IMR-90 (cell line): ENCODE data around the gene DNAJC25. TPM values are rescaled to one million over a fixed set of nuclear protein-coding genes. Genes with fewer than 3 reads are reported as not detected.

Source experiments
- ATAC-seq: fragments of 200-7000 bp; cut with Tn5 transposase; 2 replicates; pipeline ENCODE4 v1.9.1; 2020; ENCODE audit warnings: low read depth, mild to moderate bottlenecking, moderate library complexity
- BruUV-seq: library from RNA; stranded (reverse); fragments of 400-500 nt; replicated peaks from 2 replicates; lab custom pipeline; 2021; lab: Mats Ljungman, UMichigan
- CTCF ChIA-PET: fragments of 300-600 bp; formaldehyde crosslinking; extraction: SDS; loops from one replicate; lab custom pipeline; 2021; ENCODE audit warnings: antibody characterized with exemption; lab: Yijun Ruan, JAX
- POLR2A ChIA-PET: fragments of 300-600 bp; sonication (Branson Sonifier 250); formaldehyde crosslinking; loops from one replicate; lab custom pipeline; 2022; ENCODE audit warnings: antibody characterized with exemption; ENCODE audit not compliant: unreplicated experiment; lab: Charles Lee
- DNase-seq: peaks from one replicate; pipeline ENCODE4 v3.0.0; 2013
- H2AFZ ChIP-seq: replicated peaks from 2 replicates; pipeline ENCODE3; 2013; ENCODE audit warnings: low read length, mild to moderate bottlenecking; ENCODE audit not compliant: poor library complexity
- H2AK5ac ChIP-seq: 2 replicates; pipeline ENCODE4 v1.6.1; 2013; ENCODE audit warnings: low read depth, low read length, inconsistent platforms
- H2AK9ac ChIP-seq: replicated peaks from 2 replicates; pipeline ENCODE3; 2013; ENCODE audit warnings: mild to moderate bottlenecking, low read depth, low read length, moderate library complexity; ENCODE audit not compliant: poor library complexity
- H2BK120ac ChIP-seq: 2 replicates; pipeline ENCODE4 v1.6.1; 2013; ENCODE audit warnings: low read depth, low read length, inconsistent platforms
- H2BK15ac ChIP-seq: 3 replicates; pipeline ENCODE4 v1.6.1; 2013; ENCODE audit warnings: low read depth, low read length, inconsistent platforms
- H2BK20ac ChIP-seq: 2 replicates; pipeline ENCODE4 v1.6.1; 2013; ENCODE audit warnings: low read depth, mild to moderate bottlenecking, inconsistent platforms, low read length, moderate library complexity
- H2BK5ac ChIP-seq: 2 replicates; pipeline ENCODE4 v1.6.1; 2013; ENCODE audit warnings: mild to moderate bottlenecking, low read depth, low read length, inconsistent platforms; ENCODE audit not compliant: poor library complexity, severe bottlenecking
- H3K14ac ChIP-seq: replicated peaks from 2 replicates; pipeline ENCODE4 v1.6.1; 2013; ENCODE audit warnings: low read depth, low read length, inconsistent platforms
- H3K18ac ChIP-seq: 2 replicates; pipeline ENCODE4 v1.6.1; 2013; ENCODE audit warnings: low read depth, low read length, control low read depth
- H3K23ac ChIP-seq: 2 replicates; pipeline ENCODE4 v1.6.1; 2013; ENCODE audit warnings: low read depth, low read length, inconsistent platforms
- H3K27ac ChIP-seq: 2 replicates; pipeline ENCODE4 v1.5.1; 2013; ENCODE audit warnings: mild to moderate bottlenecking, control low read depth, low read length; ENCODE audit not compliant: insufficient read depth
- H3K27me3 ChIP-seq: 2 replicates; pipeline ENCODE4 v1.6.1; 2013; ENCODE audit warnings: low read length; ENCODE audit not compliant: control insufficient read depth, insufficient read depth
- H3K36me3 ChIP-seq: 2 replicates; pipeline ENCODE4 v1.6.1; 2013; ENCODE audit warnings: low read length, mixed read lengths; ENCODE audit not compliant: control insufficient read depth, insufficient read depth
- H3K4ac ChIP-seq: 2 replicates; pipeline ENCODE4 v1.6.1; 2013; ENCODE audit warnings: low read depth, low read length, inconsistent platforms
- H3K4me1 ChIP-seq: 2 replicates; pipeline ENCODE4 v1.6.1; 2013; ENCODE audit warnings: low read length, mixed read lengths; ENCODE audit not compliant: control insufficient read depth, insufficient read depth
- H3K4me2 ChIP-seq: 2 replicates; pipeline ENCODE4 v1.6.1; 2013; ENCODE audit warnings: low read depth, mild to moderate bottlenecking, control low read depth, low read length, moderate library complexity
- H3K4me3 ChIP-seq: 2 replicates; pipeline ENCODE4 v1.5.1; 2013; ENCODE audit warnings: low read depth, mild to moderate bottlenecking, control low read depth, low read length, moderate library complexity; ENCODE audit not compliant: insufficient read depth
- H3K56ac ChIP-seq: 2 replicates; pipeline ENCODE4 v1.6.1; 2013; ENCODE audit warnings: low read length, inconsistent platforms; ENCODE audit not compliant: insufficient read depth; ENCODE audit errors: extremely low read depth
- H3K79me1 ChIP-seq, 2 experiments: 2 replicates each; pipeline ENCODE4 v1.6.1; 2013; ENCODE audit warnings: low read length in 2 of 2, inconsistent platforms in 1 of 2, low read depth in 1 of 2
- H3K9ac ChIP-seq: 2 replicates; pipeline ENCODE4 v1.6.1; 2013; ENCODE audit warnings: low read depth, low read length, control low read depth
- H3K9me1 ChIP-seq: 2 replicates; pipeline ENCODE4 v1.6.1; 2013; ENCODE audit warnings: low read length, inconsistent platforms; ENCODE audit not compliant: insufficient read depth
- H3K9me3 ChIP-seq: 2 replicates; pipeline ENCODE4 v1.6.1; 2013; ENCODE audit warnings: low read length; ENCODE audit not compliant: control insufficient read depth, insufficient read depth
- H4K20me1 ChIP-seq: 2 replicates; pipeline ENCODE4 v1.6.1; 2013; ENCODE audit warnings: low read length, inconsistent platforms; ENCODE audit not compliant: insufficient read depth
- H4K5ac ChIP-seq: 2 replicates; pipeline ENCODE4 v1.6.1; 2013; ENCODE audit warnings: mild to moderate bottlenecking, low read depth, low read length, control low read depth
- H4K8ac ChIP-seq, 2 experiments: 2 replicates each; pipeline ENCODE4 v1.6.1; 2013; ENCODE audit warnings: low read depth in 2 of 2, low read length in 2 of 2, control low read depth in 1 of 2, inconsistent platforms in 1 of 2
- H4K91ac ChIP-seq: 2 replicates; pipeline ENCODE4 v1.6.1; 2013; ENCODE audit warnings: low read depth, low read length, inconsistent platforms; ENCODE audit not compliant: insufficient read depth
- BHLHE40 ChIP-seq: fragments of 150-350 bp; IDR thresholded peaks from 2 replicates; pipeline ENCODE4 v1.6.1; 2016; ENCODE audit warnings: mild to moderate bottlenecking, low read depth, low read length
- CEBPB ChIP-seq: IDR thresholded peaks from 2 replicates; pipeline ENCODE4 v1.6.1; 2012; ENCODE audit warnings: low read depth, low read length, improper control_type of control experiment
- CHD1 ChIP-seq: IDR thresholded peaks from 2 replicates; pipeline ENCODE4 v1.6.1; 2012; ENCODE audit warnings: low read depth, low read length, improper control_type of control experiment
- FOS ChIP-seq: fragments of 150-350 bp; IDR thresholded peaks from 2 replicates; pipeline ENCODE4 v1.6.1; 2016; ENCODE audit warnings: low read depth, low read length
- MAFK ChIP-seq: IDR thresholded peaks from 2 replicates; pipeline ENCODE4 v1.6.1; 2012; ENCODE audit warnings: low read depth, low read length, improper control_type of control experiment
- MAZ ChIP-seq: IDR thresholded peaks from 2 replicates; pipeline ENCODE4 v1.6.1; 2012; ENCODE audit warnings: low read depth, mild to moderate bottlenecking, low read length, improper control_type of control experiment, moderate library complexity, borderline replicate concordance
- MXI1 ChIP-seq: IDR thresholded peaks from 2 replicates; pipeline ENCODE4 v1.6.1; 2012; ENCODE audit warnings: low read depth, mild to moderate bottlenecking, low read length, moderate library complexity, borderline replicate concordance
- POLR2A ChIP-seq: IDR thresholded peaks from 2 replicates; pipeline ENCODE4 v1.6.1; 2012; ENCODE audit warnings: mild to moderate bottlenecking, low read depth, low read length
- RAD21 ChIP-seq: IDR thresholded peaks from 2 replicates; pipeline ENCODE4 v1.6.1; 2012; ENCODE audit warnings: low read length, improper control_type of control experiment
- RCOR1 ChIP-seq: IDR thresholded peaks from 2 replicates; pipeline ENCODE4 v1.6.1; 2012; ENCODE audit warnings: mild to moderate bottlenecking, low read length, improper control_type of control experiment; ENCODE audit not compliant: insufficient replicate concordance
- RFX5 ChIP-seq: IDR thresholded peaks from 2 replicates; pipeline ENCODE4 v1.8.0; 2012; ENCODE audit warnings: low read depth, mild to moderate bottlenecking, low read length, moderate library complexity
- SMC3 ChIP-seq: fragments of 150-350 bp; IDR thresholded peaks from 2 replicates; pipeline ENCODE4 v1.6.1; 2016; ENCODE audit warnings: low read depth, mild to moderate bottlenecking, antibody characterized with exemption, low read length, moderate library complexity
- WGBS, 2 experiments: methylation state at CpG; one replicate each; pipeline versions ENCODE4 v1.1.5 to v1.1.7; 2013; ENCODE audit warnings: missing lambda C conversion rate in 2 of 2; ENCODE audit not compliant: insufficient read length in 1 of 2; ENCODE audit errors: extremely low coverage in 2 of 2; 5-methylcytosine and 5-hydroxymethylcytosine counted together
- dilution Hi-C: fragments of 300-500 bp; cut with HindIII; formaldehyde crosslinking; loops from one replicate; pipeline ENCODE4 v1.14.3; 2018; ENCODE audit warnings: low sequenced_read_pairs; ENCODE audit not compliant: unreplicated experiment
- in situ Hi-C: fragments of 300-500 bp; cut with MboI; formaldehyde crosslinking; loops from 3 replicates; pipeline ENCODE4 v1.14.3; 2019; ENCODE audit warnings: low sequenced_read_pairs, inconsistent platforms, mixed read lengths
- intact Hi-C: fragments of 100-400 bp; cut with micrococcal nuclease; formaldehyde crosslinking; loops from 2 replicates; pipeline ENCODE4 v1.10.0; 2022
- polyA plus RNA-seq, 3 experiments: library from polyadenylated mRNA; depleted of rRNA; stranded (reverse); fragments of >200 nt; gene quantifications; 2 replicates each; pipeline ENCODE4 v1.2.3, GENCODE V29; 2012; ENCODE audit warnings: low replicate concordance in 1 of 3
- total RNA-seq: library from RNA; depleted of rRNA; stranded (reverse); fragments of >200 nt; gene quantifications from 2 replicates; pipeline ENCODE4 v1.2.3, GENCODE V29; 2012
- TF ChIP-seq, protein P1 (sequence below): fragments of 150-350 bp; IDR thresholded peaks from 2 replicates; pipeline ENCODE4 v1.6.1; 2016; ENCODE audit warnings: low read depth, mild to moderate bottlenecking, low read length, moderate library complexity, borderline replicate concordance
- TF ChIP-seq, protein P2 (sequence below): conservative IDR thresholded peaks from 2 replicates; pipeline ENCODE4 v1.5.1; 2012; ENCODE audit warnings: mild to moderate bottlenecking, low read depth, low read length, improper control_type of control experiment
- TF ChIP-seq, protein P3 (sequence below): fragments of 150-350 bp; IDR thresholded peaks from 2 replicates; pipeline ENCODE4 v1.6.1; 2017; ENCODE audit warnings: mild to moderate bottlenecking, antibody characterized with exemption, low read length, low read depth

DNAJC25 gene
- total and polyA plus RNA-seq, 2 of the 4 experiments (the other 2 are of a cell fraction), result 3.2 to 6.6 TPM

DNA sequence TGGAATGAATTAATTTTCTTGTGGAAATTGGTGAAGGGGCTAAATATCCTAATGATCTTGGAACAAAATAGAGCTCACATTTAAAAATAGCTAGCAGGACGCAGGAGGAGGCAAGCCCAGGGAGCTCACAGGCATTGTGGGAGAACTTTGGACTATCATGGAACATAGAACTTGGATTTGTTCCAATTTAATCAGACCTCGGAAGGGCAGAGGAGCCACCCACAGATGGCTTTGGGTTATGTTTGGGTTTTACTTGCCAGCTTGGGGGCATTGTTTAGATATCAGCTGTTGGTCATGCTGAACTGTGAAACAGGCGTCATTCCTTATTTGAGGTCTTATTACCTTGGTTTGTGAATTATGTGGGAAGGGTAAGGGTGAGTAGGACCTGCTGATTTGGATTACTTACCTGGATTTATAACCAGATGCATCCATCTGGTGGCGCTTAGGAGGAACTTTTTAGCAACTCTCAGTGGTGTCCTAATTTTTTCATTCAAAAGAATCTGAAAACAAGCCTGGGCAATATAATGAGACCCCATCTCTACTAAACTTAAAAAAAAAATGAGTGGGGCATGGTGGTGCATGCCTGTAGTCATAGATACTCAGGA, 17.6 kb upstream of the DNAJC25 start:
- ATAC-seq (no peak), DNase-seq (no peak)
- ChIA-PET POLR2A (no interaction called here), CTCF (interaction anchor here (0.5 to 0.6 kb wide), 2 partner anchors 8 to 17 kb away, joined by 3 to 4 read pairs; partner anchors contain the start of gene DNAJC25)
- BruUV-seq, result no TSS peak
- Histone ChIP-seq H4K91ac (no peak overlapping the region), H3K23ac (no peak overlapping the region), H3K4me1 (no peaks in the 10 kb centered on the region), H2BK5ac (no peak overlapping the region), H3K4ac (no peak overlapping the region), H2BK20ac (no peak overlapping the region), H3K9me1 (no peaks in the 10 kb centered on the region), H4K5ac (no peak overlapping the region), H3K27me3 (peaks cover 33% of the 10 kb centered on the region), H3K9me3 (no peaks in the 10 kb centered on the region), H2AK9ac (no peak overlapping the region), H3K14ac (no peak overlapping the region), H4K20me1 (no peaks in the 10 kb centered on the region), H2AFZ (no peak overlapping the region), H3K18ac (no peak overlapping the region), H4K8ac (no peak overlapping the region), H3K56ac (no peak overlapping the region), H3K27ac (no peak overlapping the region), H2BK120ac (no peak overlapping the region), H3K9ac (no peak overlapping the region), H3K36me3 (no peaks in the 10 kb centered on the region), H2AK5ac (no peak overlapping the region), H3K79me1 (no peaks in the 10 kb centered on the region), H2BK15ac (no peak overlapping the region), H3K4me3 (no peak overlapping the region), H3K4me2 (no peak overlapping the region)
- in situ Hi-C loops (no loop called here), intact Hi-C loops (no loop called here), dilution Hi-C loops (no loop called here)
- WGBS, 2 experiments, result no CpG with 5 or more reads among the region's 4 CpGs
- TF ChIP-seq CEBPB, result no peak
- TF ChIP-seq, protein P1, sequence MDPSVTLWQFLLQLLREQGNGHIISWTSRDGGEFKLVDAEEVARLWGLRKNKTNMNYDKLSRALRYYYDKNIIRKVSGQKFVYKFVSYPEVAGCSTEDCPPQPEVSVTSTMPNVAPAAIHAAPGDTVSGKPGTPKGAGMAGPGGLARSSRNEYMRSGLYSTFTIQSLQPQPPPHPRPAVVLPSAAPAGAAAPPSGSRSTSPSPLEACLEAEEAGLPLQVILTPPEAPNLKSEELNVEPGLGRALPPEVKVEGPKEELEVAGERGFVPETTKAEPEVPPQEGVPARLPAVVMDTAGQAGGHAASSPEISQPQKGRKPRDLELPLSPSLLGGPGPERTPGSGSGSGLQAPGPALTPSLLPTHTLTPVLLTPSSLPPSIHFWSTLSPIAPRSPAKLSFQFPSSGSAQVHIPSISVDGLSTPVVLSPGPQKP, result no peak
- TF ChIP-seq POLR2A, result no peak
- no peak for TF ChIP-seq SMC3
- TF ChIP-seq, protein P2, sequence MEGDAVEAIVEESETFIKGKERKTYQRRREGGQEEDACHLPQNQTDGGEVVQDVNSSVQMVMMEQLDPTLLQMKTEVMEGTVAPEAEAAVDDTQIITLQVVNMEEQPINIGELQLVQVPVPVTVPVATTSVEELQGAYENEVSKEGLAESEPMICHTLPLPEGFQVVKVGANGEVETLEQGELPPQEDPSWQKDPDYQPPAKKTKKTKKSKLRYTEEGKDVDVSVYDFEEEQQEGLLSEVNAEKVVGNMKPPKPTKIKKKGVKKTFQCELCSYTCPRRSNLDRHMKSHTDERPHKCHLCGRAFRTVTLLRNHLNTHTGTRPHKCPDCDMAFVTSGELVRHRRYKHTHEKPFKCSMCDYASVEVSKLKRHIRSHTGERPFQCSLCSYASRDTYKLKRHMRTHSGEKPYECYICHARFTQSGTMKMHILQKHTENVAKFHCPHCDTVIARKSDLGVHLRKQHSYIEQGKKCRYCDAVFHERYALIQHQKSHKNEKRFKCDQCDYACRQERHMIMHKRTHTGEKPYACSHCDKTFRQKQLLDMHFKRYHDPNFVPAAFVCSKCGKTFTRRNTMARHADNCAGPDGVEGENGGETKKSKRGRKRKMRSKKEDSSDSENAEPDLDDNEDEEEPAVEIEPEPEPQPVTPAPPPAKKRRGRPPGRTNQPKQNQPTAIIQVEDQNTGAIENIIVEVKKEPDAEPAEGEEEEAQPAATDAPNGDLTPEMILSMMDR, result no peak
- TF ChIP-seq RCOR1, result no peak
- TF ChIP-seq BHLHE40, result no peak
- TF ChIP-seq CHD1, result no peak
- no peak for TF ChIP-seq MAFK
- TF ChIP-seq RAD21, result no peak
- no peak for TF ChIP-seq RFX5
- TF ChIP-seq, protein P3, sequence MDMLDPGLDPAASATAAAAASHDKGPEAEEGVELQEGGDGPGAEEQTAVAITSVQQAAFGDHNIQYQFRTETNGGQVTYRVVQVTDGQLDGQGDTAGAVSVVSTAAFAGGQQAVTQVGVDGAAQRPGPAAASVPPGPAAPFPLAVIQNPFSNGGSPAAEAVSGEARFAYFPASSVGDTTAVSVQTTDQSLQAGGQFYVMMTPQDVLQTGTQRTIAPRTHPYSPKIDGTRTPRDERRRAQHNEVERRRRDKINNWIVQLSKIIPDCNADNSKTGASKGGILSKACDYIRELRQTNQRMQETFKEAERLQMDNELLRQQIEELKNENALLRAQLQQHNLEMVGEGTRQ, result no peak
- TF ChIP-seq FOS, result no peak
- TF ChIP-seq MXI1, result no peak
- no peak for TF ChIP-seq MAZ
